Astrocyte (in vitro differentiated cells and primary cell): ENCODE data around the gene TNFRSF1A.

Experiments
- CTCF ChIP-seq: IDR thresholded peaks from 2 replicates; pipeline ENCODE4 v1.5.1; 2011; ENCODE audit warnings: low read depth, mild to moderate bottlenecking, inconsistent platforms, low read length, moderate library complexity; ENCODE audit not compliant: insufficient read depth
- EZH2 ChIP-seq: IDR thresholded peaks from 2 replicates; pipeline ENCODE4 v1.6.1; 2012; ENCODE audit warnings: mild to moderate bottlenecking, low read length, inconsistent platforms; ENCODE audit not compliant: insufficient read depth

- TF ChIP-seq CTCF (no peak), EZH2 (no peak)
Observed at GRCh38 chr12:6363010-6363329, 21.1 kb upstream of the TNFRSF1A start.
